SHP77 (cell line): Measurements from ENCODE around the gene NAP1L4.
A peak's percentile ranks its signal among the peaks of the same experiment; 100 is the strongest.

Experiments
- DNase-seq, 2 experiments: peaks; one replicate each; lab custom pipeline; 2025; lab: John Stamatoyannopoulos, UW

The NAP1L4 gene

GRCh38 chr11:2922655-2923054 is 69.5 kb downstream of the NAP1L4 start:
- DNase-seq: no peak

GRCh38 chr11:2921742-2922493 is 70.2 kb downstream of the NAP1L4 start:
- DNase-seq: no peak

DNA sequence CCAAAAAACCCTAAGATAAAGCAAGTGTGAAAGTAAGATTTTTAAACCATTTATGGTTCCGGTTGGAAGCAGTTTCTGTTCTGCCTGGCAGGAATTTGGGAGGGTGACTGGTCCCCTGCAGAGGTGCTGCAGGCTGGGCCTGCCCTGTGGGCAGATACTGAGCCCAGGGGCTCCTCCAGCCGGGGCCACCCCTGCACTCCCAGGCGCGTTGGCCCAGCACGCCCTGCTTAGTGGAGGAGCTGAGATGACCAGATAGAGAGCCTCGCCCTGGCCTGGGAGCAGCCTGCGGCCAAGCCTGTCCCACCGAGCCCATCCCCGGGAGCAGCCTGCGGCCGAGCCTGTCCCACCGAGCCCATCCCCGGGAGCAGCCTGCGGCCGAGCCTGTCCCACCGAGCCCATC is 70.9 kb downstream of the NAP1L4 start:
- no peak for DNase-seq

GRCh38 chr11:2920343-2920742 is 71.8 kb downstream of the NAP1L4 start:
- DNase-seq: no peak

GRCh38 chr11:2919837-2920236 is 72.3 kb downstream of the NAP1L4 start:
- DNase-seq: no peak

DNA sequence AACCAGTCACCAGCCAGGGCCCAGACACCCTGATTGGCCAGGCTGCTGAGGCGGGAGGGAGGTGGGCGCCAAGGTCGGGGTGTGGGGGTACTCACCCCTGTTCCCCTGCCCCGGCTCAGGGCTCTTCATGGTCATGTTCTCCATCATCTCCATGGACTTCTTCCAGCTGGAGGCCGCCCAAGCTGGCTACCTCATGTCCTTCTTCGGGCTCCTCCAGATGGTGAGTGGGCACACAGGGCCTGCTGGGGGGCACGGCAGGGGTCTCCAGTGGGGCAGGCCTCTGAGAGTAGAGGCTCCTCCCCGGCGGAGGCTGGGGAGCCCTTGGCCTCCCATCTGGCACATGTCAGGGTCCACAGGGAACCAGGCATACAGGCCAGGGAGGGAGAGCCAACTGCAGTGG is 72.9 kb downstream of the NAP1L4 start:
- no peak for DNase-seq

GRCh38 chr11:2917842-2918490 is 74.2 kb downstream of the NAP1L4 start:
- DNase-seq: no peak

DNA sequence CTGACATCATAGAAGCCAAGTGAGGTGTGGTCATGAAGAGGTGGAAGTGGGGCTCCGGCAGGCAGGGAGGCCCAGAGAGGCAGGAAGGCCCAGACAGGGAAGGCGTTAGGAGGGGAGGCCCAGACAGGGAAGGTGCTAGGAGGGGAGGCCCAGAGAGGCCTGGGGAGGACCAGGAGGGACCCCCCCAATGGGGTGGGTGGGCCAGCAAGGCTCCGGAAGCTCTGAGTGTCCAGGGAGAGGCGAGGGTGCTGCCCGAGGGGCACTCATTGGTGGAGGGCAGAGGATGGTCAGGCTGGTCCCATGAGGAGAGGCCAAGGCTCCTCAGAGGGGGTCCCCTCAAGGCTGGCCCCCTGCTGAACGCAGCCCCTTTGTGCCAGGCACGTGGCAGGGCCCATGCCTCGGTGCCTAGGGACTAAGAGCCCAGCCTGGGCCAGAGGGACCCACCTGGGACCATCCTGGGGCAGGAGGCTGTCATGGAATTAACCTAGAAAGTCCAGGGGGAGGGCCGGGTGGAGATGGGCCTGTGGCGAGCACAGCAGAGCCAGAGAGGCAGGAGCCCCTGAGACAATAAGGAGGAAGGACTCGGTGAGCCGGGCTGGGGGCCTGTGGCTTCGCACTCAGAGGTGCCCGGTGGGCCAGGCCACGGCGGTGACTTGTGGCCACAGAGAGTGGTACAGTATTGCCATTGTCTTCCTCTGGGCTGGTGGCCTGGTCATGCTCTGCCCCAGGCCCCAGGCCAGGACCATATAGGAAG is 75.1 kb downstream of the NAP1L4 start:
- DNase-seq: no peak

DNA sequence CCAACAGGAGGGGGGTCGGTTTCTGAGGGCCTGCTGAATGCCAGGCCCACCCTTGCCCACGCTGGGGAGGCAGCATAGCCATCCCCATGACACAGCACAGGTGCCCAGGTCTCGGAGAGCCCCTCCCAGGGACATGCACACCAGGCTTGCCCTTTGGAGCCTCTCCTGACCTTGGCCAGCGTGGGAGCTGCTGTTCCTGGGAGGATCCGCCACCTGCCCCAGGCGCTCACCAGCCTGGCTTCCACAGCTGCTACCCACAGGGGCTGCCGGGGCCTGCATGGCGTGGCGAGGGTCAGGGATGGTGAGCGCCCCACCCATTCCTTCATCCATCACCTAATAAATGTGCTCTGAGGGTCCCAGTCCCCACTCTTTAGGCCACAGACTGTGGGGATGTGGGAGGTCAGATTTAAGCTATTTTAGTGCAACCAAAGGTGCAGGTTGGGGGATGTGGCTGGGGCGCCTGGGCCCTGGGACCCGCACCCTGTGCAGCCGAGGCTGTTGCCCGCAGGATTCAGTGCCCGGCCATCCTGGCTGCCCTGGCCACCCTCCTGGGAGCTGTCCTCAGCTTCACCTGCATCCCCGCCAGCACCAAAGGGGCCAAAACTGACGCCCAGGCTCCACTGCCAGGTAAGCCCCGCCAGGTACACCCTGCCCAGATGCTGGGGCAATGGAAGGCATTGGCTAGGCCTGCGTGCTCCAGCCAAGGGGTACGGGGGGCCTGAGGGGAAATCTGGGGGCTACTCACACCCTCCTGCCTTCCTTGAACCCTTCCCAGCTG is 75.8 kb downstream of the NAP1L4 start:
- DNase-seq: no peak

DNA sequence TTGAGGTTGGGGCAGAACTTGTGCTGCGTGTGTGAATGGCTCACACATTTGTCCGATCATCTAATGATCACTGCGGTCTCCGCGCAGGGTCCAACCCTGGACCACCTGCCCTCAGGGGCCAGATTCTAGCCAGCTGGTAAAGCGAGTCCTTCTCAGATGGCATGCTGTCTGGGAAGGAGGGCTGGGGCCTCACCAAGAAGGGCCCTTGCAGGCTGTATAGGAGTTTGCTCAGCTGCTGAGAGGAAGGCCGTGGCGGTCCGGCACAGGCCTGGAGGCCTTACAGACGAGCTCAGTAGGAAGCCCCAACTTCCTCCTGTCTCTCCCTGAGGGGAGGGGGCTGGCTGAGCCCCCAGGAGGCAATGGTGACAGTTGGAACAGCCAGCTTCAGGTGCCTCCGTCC is 76.7 kb downstream of the NAP1L4 start:
- DNase-seq: no peak

DNA sequence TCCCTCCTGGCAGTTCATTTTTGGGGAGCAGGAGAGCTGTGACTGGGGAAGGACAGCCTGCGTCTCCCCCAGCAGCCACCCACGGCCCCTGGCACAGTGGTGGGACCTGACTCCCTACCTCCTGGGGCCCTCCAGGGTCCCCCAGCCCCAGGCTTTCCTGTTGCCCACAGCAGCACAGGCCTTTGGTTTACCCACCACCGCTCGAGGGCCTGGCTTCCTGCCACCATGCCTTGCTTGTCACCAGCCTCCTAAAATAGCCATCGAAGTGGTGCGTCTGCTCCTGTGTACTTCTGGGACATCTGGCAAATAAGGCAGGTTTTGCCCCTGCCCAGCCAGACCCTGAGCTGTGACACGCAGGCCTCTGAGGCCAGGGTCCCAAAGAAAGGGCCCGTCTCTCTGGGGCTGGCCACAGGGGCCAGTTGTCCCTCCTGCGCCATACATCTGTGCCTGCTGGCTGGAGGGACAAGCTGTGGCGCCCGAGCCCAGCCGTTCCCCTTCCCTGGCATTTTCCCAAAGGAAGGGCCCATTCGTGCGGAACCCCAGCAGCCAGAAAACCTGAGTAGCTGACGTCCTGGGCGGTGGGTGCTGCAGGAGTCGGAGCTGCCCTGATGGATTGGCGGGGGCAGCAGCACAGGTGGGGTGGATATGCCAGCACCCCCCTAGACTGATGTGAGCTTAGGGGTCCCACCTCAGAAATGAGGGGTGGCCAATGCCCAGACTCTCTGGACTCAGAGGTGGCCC is 77.5 kb downstream of the NAP1L4 start:
- DNase-seq: peak; percentile 32

GRCh38 chr11:2913776-2914175 is 78.4 kb downstream of the NAP1L4 start:
- DNase-seq: no peak

- no peak for DNase-seq
These were observed 79.1 kb downstream of the NAP1L4 start for GRCh38 chr11:2913019-2913431.

DNA sequence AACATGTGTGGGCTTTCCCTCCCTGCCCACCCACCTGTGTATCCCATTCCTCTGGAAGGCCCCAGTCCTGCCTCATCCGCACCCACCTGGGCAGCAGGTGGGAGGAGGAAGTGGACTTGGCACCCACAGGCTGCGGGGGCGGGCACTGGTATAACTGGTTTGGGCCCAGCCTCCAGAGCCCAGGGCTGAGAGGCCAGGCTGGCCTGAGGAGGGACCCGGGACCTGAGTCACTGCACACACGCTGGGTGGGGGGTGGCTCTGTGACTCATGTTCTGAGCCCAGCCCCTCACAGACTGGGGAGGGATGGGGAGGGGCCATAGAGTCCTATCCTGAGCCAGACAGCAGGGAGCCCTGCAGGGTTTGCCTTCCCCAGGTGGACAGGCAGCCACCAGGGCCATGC is 79.6 kb downstream of the NAP1L4 start:
- DNase-seq: no peak

- no peak for DNase-seq
These were observed 80.2 kb downstream of the NAP1L4 start for GRCh38 chr11:2911785-2912391.

DNA sequence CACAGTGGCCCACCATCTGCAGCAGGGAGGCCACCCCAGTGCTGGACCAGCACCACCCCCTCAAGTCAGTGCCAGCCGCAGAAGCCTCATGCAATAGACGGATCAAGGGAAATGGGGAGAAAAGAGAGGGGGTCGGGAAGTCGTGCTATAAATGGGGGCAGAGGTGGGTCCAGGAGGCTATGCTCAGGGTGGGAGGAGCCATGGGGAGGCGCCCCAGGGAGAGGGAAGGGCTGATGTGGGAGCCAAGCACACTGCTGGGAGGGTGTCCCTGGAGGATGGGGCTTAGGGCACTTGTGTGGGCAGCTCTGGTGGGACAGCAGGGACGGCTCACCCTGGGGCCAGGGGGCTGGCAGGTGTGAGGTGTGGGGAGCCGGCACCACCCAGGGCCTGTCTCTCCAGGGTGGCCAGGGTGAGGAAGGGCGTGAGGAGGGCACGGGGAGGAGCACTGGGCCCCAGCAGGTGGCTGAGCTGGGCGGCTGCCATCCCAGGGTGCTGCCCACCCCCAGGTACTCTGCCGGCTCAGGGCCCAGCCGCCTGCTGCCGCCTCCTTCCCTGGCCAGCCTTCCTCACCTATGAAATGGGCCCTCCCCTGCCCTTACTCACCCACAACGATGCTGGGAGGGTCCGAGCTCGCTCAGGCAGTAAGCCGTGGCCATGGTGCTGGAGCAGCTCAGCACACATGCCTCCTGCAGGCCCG is 80.9 kb downstream of the NAP1L4 start:
- DNase-seq: no peak

DNA sequence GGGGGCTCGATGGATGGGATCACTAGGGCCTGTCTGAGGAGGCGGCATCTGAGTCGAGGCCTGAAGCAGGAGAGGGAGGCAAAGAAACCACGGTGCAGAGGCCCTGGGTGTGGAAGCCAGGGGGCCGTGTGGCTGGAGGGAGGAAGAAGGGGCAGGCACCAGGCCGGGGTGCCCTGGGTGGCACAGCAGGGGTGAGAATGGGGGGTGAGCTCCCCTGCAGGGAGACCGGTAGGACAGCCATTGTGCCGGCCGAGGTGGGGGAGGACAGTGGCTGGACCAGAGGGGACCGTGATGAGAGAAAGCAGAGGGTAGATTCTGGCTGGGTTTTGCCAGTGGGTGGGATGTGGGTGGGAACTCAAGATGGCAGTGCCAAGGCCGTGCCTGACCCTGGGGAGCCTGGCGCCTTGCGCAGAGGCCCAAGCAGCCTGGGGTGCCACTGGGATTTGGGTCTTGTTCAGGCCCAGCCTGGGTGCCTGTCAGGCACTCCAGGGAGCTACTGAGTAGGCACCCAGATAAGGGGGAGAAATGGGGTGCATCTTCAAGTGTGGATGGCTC is 81.7 kb downstream of the NAP1L4 start:
- no peak for DNase-seq

- no peak for DNase-seq
These were observed 82.8 kb downstream of the NAP1L4 start for GRCh38 chr11:2909133-2909902.

GRCh38 chr11:2908130-2908529 is 84.0 kb downstream of the NAP1L4 start:
- DNase-seq: no peak
